Stimulated activated CD8-positive, alpha-beta memory T cell treated with anti-CD3 and anti-CD28 coated beads, Interleukin-15, amount 100 ng/mL, for 48 hours (primary cell): Measurements from ENCODE around the gene SHH.
A peak's percentile ranks its signal among the peaks of the same experiment; 100 is the strongest.

Experiments
- DNase-seq, 2 donors: peaks; one replicate each; pipeline ENCODE4 v3.0.0-alpha.2; 2020; ENCODE audit warnings: low read depth in 2 of 2

Gene SHH

DNA sequence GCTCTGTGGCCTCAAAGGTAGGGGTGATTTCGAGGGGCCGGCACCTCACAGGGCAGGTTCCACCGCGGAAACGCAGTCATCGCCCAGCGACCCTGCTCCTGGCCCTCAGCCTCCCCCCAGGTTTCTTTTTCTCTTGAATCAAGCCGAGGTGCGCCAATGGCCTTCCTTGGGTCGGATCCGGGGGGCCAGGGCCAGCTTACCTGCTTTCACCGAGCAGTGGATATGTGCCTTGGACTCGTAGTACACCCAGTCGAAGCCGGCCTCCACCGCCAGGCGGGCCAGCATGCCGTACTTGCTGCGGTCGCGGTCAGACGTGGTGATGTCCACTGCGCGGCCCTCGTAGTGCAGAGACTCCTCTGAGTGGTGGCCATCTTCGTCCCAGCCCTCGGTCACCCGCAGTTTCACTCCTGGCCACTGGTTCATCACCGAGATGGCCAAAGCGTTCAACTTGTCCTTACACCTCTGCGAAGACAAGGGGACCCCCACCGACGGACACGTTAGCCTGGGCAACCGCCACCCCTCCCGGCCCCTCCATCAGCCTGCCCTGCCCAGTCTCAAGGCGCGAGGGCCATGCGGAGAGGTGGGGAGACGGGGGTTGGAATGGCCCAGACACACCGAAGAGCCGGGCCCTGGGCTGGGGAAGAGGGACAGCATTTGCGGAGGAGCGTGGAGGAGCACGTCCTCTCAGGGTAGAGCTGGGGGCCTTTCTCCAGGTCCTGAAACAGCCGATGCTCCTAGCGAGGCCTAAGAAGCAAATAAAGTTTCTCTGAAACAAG, 6.0 kb downstream of the SHH start:
- DNase-seq: no peak

GRCh38 chr7:155805826-155806095, 6.5 kb downstream of the SHH start:
- no peak for DNase-seq

DNA sequence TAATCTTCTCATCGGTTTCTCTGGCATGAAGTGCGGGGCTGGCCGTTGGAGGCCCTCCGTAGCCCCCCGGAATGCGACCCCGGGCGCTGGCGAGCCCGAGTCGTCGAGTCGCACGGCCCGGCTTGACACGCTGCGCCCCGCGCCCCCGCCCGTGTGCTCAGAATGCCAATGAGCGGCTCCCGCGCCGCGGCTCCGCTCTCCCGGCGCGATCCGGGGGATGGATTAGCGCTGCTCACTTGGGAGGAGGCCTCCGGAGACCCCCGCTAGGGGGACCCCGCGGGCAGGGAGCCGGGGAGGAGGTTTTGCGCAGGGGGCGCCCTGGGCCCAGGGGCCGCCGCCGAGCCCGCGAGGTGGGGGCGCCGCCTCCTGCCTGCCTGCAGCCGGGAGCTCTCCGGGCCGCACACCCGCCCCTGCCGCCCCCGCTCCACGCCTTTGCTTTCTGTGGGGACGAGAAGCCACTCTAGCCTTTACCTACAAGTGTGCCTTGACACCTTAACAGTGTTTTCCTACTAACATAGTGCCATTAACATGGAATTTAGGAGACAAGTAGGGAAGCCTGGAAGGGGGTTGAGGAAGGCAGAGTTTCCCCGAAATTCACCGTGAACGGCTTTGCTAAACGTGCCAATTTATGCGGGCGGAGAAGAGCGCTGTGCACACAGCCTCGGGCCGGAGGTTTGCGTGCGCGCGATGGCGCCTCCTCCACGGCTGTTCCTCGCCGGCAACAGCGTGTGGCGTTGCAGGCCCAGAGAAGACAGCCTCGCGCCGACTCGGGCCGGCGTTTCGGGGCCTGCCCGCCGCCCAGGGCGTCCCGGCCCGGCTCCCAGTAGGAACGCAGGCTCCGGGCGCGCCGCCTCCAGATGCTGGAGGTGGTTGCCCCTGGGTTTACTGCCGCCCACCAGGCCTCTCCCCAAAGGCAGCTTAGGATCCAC, 7.1 kb downstream of the SHH start:
- DNase-seq: peak; percentile 37 to 42

DNA sequence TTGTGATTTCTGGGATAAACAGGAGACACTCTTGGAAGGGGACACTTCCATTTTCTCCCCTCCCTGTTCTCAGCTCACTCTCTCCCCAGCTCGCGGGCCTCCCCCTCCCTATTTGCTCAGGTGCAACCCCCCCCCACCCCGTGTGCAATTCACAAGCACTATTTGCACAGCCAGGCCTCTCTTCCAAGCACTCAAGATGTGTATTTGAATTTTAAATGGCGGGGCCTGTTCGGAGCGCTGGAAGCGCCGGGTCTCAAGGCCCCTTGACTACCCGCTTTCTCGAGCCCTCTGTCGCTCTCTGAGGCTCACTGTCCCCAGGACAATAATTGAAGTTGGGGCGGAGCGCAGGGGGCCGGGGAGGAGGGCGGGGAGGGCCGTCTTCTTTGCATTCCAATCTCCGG, 7.8 kb downstream of the SHH start:
- DNase-seq: no peak

- no peak for DNase-seq
Measured at GRCh38 chr7:155803418-155804376, 8.6 kb downstream of the SHH start.

- no peak for DNase-seq
Measured at GRCh38 chr7:155802906-155803417, 9.3 kb downstream of the SHH start.

DNA sequence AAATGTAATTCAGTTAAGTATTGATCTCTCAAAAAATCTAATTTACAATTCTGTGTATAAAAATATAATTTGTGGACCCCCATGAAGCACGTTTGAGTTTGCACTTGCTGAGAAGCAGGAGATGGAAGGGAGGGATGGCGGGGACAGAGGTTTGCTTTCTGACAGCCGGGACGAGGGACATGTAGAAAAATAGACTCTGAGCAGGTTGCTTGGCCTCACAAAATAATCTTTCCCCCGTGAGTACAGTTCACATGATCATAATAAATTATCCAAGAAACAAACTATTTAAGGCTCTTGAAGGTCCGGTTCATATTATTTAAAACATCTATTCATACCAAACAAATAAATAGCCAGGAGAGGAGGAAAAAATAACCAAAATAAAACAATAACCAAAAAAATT, 10.0 kb downstream of the SHH start:
- DNase-seq: no peak

- no peak for DNase-seq
Measured at GRCh38 chr7:155800741-155801267, 11.5 kb downstream of the SHH start.

GRCh38 chr7:155800301-155800700, 12.0 kb downstream of the SHH start:
- no peak for DNase-seq

GRCh38 chr7:155799514-155799913, 12.7 kb downstream of the SHH start:
- no peak for DNase-seq

- DNase-seq: no peak
Measured at GRCh38 chr7:155798673-155799439, 13.4 kb downstream of the SHH start.

- DNase-seq: no peak
Measured at GRCh38 chr7:155797262-155798250, 14.7 kb downstream of the SHH start.

DNA sequence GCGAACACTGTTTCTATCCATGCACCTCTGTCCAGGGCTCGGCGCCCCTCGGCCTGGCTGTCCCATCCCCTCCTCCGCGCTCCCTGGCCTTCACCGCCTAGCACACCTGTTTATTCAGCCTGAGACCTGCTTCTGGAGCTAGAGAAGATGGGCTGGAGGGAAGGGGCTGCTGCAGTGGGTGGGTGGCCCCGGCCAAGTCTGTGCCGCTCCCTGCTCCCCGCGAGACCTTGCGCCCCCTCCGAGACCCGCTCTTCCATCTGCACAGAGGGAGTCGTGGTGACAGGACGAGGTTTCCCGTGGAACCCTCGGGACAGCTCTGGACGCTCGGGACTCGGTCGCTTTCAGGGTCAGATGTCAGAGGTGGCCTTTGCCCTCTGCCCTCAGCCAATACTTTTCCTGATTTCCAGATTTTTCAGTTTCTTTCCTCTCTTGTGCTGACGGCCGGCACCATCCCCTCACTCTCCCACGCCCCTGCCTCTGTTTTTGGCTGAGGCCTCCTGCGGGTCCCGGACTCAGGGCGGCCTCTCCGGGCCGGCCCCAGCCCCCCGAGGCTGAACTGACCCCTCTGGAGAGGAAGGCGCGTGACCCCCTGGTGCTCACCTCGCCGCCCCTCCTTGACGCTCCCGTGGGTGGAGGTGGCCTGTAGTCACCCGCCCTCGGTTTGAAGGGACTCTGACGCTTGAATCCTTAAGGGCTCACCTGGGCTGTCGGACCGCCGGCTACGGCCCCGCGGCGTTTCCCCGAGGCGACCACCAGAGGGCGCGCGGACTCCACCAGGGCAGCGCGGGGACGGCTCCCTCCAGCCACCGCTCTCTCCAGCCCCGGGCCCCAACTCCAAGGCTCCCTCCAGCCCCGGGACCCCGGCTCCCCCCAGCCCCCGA, 15.6 kb downstream of the SHH start:
- DNase-seq: peak; percentile 40 to 51

DNA sequence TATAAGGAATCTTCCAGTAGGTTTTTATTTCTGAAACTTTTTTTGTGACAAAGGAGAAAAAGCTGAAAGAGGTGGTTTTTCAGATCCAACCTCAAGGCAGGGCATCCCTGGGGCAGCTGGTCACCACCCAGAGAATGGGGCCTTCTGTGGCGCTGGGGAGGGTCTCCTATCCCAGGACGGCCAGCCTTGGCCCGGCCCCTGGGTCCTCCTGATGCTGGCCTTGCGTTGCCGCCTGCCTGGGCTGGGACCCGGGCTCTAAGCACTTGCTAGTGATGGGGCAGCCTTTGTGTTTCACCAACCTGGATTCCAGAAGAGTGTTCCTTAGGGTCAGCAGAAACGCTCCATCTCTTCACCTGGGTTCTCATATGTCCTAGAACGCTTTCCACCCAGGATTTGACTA, 16.3 kb downstream of the SHH start:
- DNase-seq: no peak

DNA sequence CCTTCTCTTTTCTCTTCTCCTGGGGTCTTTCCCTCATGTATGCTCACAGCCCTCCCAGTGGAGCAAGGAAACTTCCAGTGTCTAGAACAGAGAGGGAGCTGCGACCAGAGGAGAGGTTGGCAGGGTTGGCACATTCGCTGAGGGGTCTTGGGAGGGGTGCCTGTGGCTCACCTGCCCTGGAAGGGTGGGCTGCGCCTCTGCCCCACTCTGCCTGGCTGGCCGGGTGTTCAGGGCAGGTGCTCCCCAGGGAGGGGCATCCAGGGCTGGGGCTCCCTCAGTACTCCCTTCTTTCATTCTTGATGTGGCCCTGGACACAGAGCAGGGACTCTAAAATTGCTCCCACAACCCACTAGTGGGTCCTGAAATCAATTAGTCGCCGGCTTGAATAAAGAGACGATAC, 16.9 kb downstream of the SHH start:
- no peak for DNase-seq

DNA sequence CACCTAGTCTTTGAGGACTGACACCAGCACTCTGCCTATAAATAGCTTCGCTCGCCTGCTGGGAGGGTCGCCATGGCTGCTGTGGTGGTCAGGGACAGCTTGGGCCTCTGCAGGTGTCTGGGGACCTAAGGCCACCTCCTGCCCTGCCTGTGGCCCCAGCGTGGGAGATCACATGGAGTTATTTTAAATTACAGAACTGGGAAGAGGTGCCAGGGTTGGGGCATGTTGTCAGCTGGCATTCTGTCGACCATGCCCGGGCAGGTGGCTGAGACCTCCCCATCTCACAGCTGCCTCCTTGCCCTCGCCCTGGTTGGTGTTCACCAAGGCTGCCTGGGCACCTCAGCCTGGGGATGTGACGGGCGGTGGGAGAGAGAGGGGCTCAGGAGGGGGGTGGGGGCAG, 18.1 kb downstream of the SHH start:
- no peak for DNase-seq

GRCh38 chr7:155793720-155794119, 18.5 kb downstream of the SHH start:
- no peak for DNase-seq

GRCh38 chr7:155792999-155793560, 19.2 kb downstream of the SHH start:
- DNase-seq: no peak
